BJ (cell line): ENCODE results near the gene DNAJB9. TPM values are rescaled to one million over a fixed set of nuclear protein-coding genes. Genes with fewer than 3 reads are reported as not detected.
A peak's percentile ranks its signal among the peaks of the same experiment; 100 is the strongest.

Experiments
- CTCF ChIA-PET: fragments of 350-600 bp; formaldehyde crosslinking; extraction: SDS; loops from one replicate; lab custom pipeline; 2021; ENCODE audit warnings: antibody characterized with exemption, inconsistent platforms; lab: Yijun Ruan, JAX
- POLR2A ChIA-PET: fragments of 300-600 bp; sonication (Branson Sonifier 250); formaldehyde crosslinking; extraction: SDS; loops from one replicate; lab custom pipeline; 2021; ENCODE audit warnings: antibody characterized with exemption; lab: Charles Lee
- DNase-seq: peaks from one replicate; pipeline ENCODE4 v3.0.0-alpha.2; 2011; ENCODE audit warnings: low read depth
- H3K27me3 ChIP-seq: 2 replicates; pipeline ENCODE4 v1.6.0; 2011; ENCODE audit warnings: low read length; ENCODE audit not compliant: control insufficient read depth, insufficient read depth
- H3K36me3 ChIP-seq: 2 replicates; pipeline ENCODE4 v1.5.1; 2011; ENCODE audit warnings: low read length; ENCODE audit not compliant: control insufficient read depth, insufficient read depth
- H3K4me3 ChIP-seq: 2 replicates; pipeline ENCODE4 v1.5.1; 2011; ENCODE audit warnings: low read depth, mild to moderate bottlenecking, control low read depth, low read length
- polyA plus RNA-seq: library from polyadenylated mRNA; depleted of rRNA; stranded (reverse); fragments of >200 nt; gene quantifications from 2 replicates; pipeline ENCODE4 v1.2.3, GENCODE V29; 2011
- TF ChIP-seq, protein P1 (sequence below): IDR thresholded peaks from 2 replicates; pipeline ENCODE4 v1.5.1; 2011; ENCODE audit warnings: low read depth, mild to moderate bottlenecking, control low read depth, inconsistent platforms, low read length, moderate library complexity; ENCODE audit not compliant: insufficient read depth

DNAJB9 gene
- polyA plus RNA-seq, 1 experiment: 9.0 TPM

DNA sequence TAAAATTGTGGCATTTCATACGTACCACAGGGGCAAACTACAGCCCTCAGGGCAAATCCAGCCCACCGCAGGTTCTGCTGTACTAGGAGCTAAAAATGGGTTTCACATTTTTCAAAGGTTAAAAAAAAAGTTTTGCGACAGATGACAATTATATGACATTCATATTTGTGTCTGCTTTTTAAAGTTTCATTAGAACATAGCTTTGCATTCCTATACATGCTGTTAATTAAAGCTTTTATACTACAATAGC, 43.0 kb upstream of the DNAJB9 start:
- H3K4me3 ChIP-seq: peak overlapping the region; percentile 78
- TF ChIP-seq, protein P1, sequence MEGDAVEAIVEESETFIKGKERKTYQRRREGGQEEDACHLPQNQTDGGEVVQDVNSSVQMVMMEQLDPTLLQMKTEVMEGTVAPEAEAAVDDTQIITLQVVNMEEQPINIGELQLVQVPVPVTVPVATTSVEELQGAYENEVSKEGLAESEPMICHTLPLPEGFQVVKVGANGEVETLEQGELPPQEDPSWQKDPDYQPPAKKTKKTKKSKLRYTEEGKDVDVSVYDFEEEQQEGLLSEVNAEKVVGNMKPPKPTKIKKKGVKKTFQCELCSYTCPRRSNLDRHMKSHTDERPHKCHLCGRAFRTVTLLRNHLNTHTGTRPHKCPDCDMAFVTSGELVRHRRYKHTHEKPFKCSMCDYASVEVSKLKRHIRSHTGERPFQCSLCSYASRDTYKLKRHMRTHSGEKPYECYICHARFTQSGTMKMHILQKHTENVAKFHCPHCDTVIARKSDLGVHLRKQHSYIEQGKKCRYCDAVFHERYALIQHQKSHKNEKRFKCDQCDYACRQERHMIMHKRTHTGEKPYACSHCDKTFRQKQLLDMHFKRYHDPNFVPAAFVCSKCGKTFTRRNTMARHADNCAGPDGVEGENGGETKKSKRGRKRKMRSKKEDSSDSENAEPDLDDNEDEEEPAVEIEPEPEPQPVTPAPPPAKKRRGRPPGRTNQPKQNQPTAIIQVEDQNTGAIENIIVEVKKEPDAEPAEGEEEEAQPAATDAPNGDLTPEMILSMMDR: no peak
- no peaks in the 10 kb centered on the region for H3K36me3 ChIP-seq
- POLR2A ChIA-PET: interaction anchor here (0.7 kb wide), 1 partner anchor 43 kb away, joined by 4 read pairs; the partner anchor contains the start of gene DNAJB9
- no peak for DNase-seq
- no peaks in the 10 kb centered on the region for H3K27me3 ChIP-seq
- CTCF ChIA-PET: interaction anchor here (0.6 kb wide), 1 partner anchor 300 kb away, joined by 3 read pairs; no protein-coding TSS in a partner anchor

DNA sequence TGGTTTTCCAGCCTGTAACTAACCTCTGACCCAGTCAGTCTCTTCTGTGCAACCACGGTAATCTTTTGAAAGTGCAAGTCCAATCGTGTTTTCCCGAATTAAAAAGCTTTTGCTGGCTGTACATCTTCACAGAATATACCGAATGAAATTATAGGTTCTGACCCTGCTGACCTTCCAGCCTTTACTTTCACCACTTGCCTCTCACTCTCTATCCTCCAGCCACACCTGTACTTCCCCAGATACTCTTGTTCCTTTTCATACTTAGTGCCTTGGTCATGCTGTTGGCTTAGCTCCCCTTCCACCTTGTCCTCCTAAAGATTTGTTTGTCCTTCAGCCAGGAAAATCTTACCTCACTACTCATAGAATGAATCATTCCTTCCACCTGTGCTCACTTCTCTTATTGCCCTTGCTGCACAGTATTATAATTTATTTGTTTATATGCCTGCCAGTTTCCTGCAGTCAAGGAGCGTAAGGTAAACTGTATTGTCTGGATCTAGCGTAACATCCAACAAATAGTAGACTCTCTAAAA, 41.4 kb upstream of the DNAJB9 start:
- TF ChIP-seq, protein P1: no peak
- H3K27me3 ChIP-seq: no peaks in the 10 kb centered on the region
- no peaks in the 10 kb centered on the region for H3K36me3 ChIP-seq
- CTCF ChIA-PET: no interaction called here
- POLR2A ChIA-PET: no interaction called here
- no peak for DNase-seq
- no peak overlapping the region for H3K4me3 ChIP-seq

DNA sequence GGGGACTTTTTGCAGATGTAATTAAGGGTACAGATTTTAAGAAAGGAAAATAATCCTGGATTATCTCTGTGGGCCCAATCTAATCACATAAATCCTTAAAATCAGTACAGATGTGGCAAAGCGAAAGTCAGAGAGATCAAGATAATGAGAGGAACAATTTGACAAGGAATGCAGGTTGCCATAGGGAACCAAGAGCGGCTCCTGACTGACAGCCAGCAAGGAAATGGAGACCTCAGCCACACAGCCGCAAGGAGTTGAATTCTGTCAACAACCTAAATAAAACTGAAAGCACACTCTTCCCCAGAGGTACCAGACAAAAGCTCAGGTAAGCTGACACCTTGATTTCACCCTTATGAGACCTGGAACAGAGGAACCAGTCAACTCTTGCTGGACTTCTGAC, 40.3 kb upstream of the DNAJB9 start:
- POLR2A ChIA-PET: no interaction called here
- H3K27me3 ChIP-seq: no peaks in the 10 kb centered on the region
- CTCF ChIA-PET: no interaction called here
- no peak overlapping the region for H3K4me3 ChIP-seq
- no peak for DNase-seq
- no peaks in the 10 kb centered on the region for H3K36me3 ChIP-seq
- TF ChIP-seq, protein P1: no peak

DNA sequence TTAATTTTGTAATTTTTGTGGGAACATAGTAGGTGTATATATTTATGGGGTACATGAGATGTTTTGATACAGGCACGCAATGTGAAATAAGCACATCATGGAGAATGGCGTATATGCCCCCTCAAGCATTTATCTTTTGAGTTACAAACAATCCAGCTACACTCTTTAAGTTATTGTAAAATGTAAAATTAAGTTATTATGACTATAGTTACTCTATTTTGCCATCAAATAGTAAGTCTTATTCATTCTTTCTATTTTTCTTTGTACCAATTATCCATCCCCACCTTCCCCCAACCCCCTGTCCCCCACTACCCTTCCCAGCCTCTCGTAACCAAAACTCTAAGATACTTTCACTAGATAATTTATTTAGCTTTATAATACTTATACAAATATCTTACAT, 36.0 kb upstream of the DNAJB9 start:
- Histone ChIP-seq H3K4me3 (no peak overlapping the region), H3K36me3 (no peaks in the 10 kb centered on the region), H3K27me3 (no peaks in the 10 kb centered on the region)
- CTCF ChIA-PET: no interaction called here
- DNase-seq: no peak
- POLR2A ChIA-PET: no interaction called here
- TF ChIP-seq, protein P1: no peak

DNA sequence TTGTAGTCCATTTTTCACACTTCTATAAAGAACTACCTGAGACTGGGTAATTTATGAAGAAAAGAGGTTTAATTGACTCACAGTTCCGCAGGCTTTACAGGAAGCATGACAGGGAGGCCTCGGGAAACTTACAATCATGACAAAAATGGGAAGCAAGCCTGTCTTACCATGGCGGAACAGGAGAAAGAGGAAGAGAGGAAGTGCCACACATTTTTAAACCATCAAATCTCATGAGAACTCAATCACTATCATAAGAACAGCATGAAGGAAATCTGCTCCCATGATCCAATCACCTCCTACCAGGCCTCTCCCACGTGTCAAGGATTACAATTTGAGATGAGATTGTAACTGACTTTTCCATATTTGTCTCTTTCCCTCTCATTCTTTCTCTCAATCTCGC, 34.4 kb upstream of the DNAJB9 start:
- TF ChIP-seq, protein P1: no peak
- ChIA-PET POLR2A (no interaction called here), CTCF (interaction anchor here (0.7 kb wide), 1 partner anchor 16 kb away, joined by 6 read pairs; no protein-coding TSS in a partner anchor)
- no peaks in the 10 kb centered on the region for H3K36me3 ChIP-seq
- no peaks in the 10 kb centered on the region for H3K27me3 ChIP-seq
- no peak for DNase-seq
- H3K4me3 ChIP-seq: no peak overlapping the region
